BLaER1 treated with 17β-estradiol and CSF1 and Interleukin-3, amounts not matched to agents 10 nM and 100 nM (cell line): ENCODE data around the gene FATE1.
A peak's percentile ranks its signal among the peaks of the same experiment; 100 is the strongest.

ENCODE experiments used
- H3K27ac ChIP-seq, 11 experiments: shearing (Covaris generic); formaldehyde crosslinking; 2 replicates each; pipeline ENCODE4 v1.8.1; 2022
- H3K27me3 ChIP-seq, 11 experiments: shearing (Covaris generic); formaldehyde crosslinking; 2 replicates each; pipeline ENCODE4 v1.8.1; 2022
- H3K36me3 ChIP-seq, 11 experiments: shearing (Covaris generic); formaldehyde crosslinking; 2 replicates each; pipeline ENCODE4 v1.8.1; 2022
- H3K4me1 ChIP-seq, 10 experiments: shearing (Covaris generic); formaldehyde crosslinking; 2 replicates each; pipeline ENCODE4 v1.8.1; 2022
- H3K4me2 ChIP-seq, 11 experiments: shearing (Covaris generic); formaldehyde crosslinking; 2 replicates each; pipeline ENCODE4 v1.8.1; 2022
- H3K4me3 ChIP-seq, 10 experiments: shearing (Covaris generic); formaldehyde crosslinking; 2 replicates each; pipeline ENCODE4 v1.8.1; 2022
- H3K9ac ChIP-seq, 11 experiments: shearing (Covaris generic); formaldehyde crosslinking; 2 replicates each; pipeline ENCODE4 v1.8.1; 2022
- H3K9me3 ChIP-seq, 11 experiments: shearing (Covaris generic); formaldehyde crosslinking; replicated peaks in 1 of 11; 2 replicates each; pipeline ENCODE4 v1.8.1; 2022
- H4K20me1 ChIP-seq, 11 experiments: shearing (Covaris generic); formaldehyde crosslinking; 2 replicates each; pipeline ENCODE4 v1.8.1; 2022
- Cebpa-rat ChIP-seq, 11 experiments: shearing (Covaris generic); IDR thresholded peaks; 2 replicates each; pipeline ENCODE4 v1.8.1; 2022

Gene FATE1

GRCh38 chrX:151712253-151712652, 3.6 kb upstream of the FATE1 start:
- Histone ChIP-seq H3K4me1 (peaks cover 9 to 32% (median 28%) of the 10 kb centered on the region in 10 experiments; a peak in 19 of 20 replicates), H3K9me3 (no peaks in the 10 kb centered on the region), H3K27me3 (peaks cover 75 to 100% (median 97%) of the 10 kb centered on the region in 11 experiments), H3K4me3 (no peak overlapping the region), H3K27ac (peak overlapping the region in 1 of 11 experiments; percentile 14; a peak in 1 of 22 replicates), H3K9ac (no peak overlapping the region), H3K36me3 (no peaks in the 10 kb centered on the region), H3K4me2 (peak overlapping the region in 9 of 11 experiments; percentile 35 to 66 (median 55); a peak in 16 of 22 replicates), H4K20me1 (peaks cover 0 to 13% (median 0%) of the 10 kb centered on the region in 11 experiments; a peak in 3 of 22 replicates)
- no peak for TF ChIP-seq Cebpa-rat (IDR thresholded peaks at IDR 0.05)

- Histone ChIP-seq H3K27ac (no peak overlapping the region), H3K4me3 (no peak overlapping the region), H4K20me1 (peaks cover 0 to 15% (median 0%) of the 10 kb centered on the region in 11 experiments; a peak in 3 of 22 replicates), H3K9me3 (no peaks in the 10 kb centered on the region), H3K4me1 (peaks cover 9 to 32% (median 28%) of the 10 kb centered on the region in 10 experiments; a peak in 19 of 20 replicates), H3K4me2 (no peak overlapping the region), H3K27me3 (peaks cover 85 to 99% (median 97%) of the 10 kb centered on the region in 11 experiments), H3K36me3 (no peaks in the 10 kb centered on the region), H3K9ac (no peak overlapping the region)
- TF ChIP-seq Cebpa-rat (IDR thresholded peaks at IDR 0.05), result no peak
Observed at GRCh38 chrX:151713849-151714248, 2.0 kb upstream of the FATE1 start.

GRCh38 chrX:151714362-151714761, 1.5 kb upstream of the FATE1 start:
- Histone ChIP-seq H3K27ac (no peak overlapping the region), H3K27me3 (peaks cover 90 to 99% (median 97%) of the 10 kb centered on the region in 11 experiments), H3K9ac (no peak overlapping the region), H4K20me1 (peaks cover 0 to 15% (median 0%) of the 10 kb centered on the region in 11 experiments; a peak in 3 of 22 replicates), H3K4me2 (peak overlapping the region in 3 of 11 experiments; percentile 12 to 21 (median 14); a peak in 1 of 22 replicates), H3K9me3 (no peaks in the 10 kb centered on the region), H3K4me3 (no peak overlapping the region), H3K4me1 (peaks cover 9 to 32% (median 28%) of the 10 kb centered on the region in 10 experiments; a peak in 19 of 20 replicates), H3K36me3 (no peaks in the 10 kb centered on the region)
- TF ChIP-seq Cebpa-rat (IDR thresholded peaks at IDR 0.05), result no peak

- H3K4me2 ChIP-seq, result peak overlapping the region in 10 of 11 experiments; percentile 62 to 76 (median 70); a peak in 18 of 22 replicates
- no peak overlapping the region for H3K4me3 ChIP-seq
- H4K20me1 ChIP-seq, result peaks cover 0 to 10% (median 0%) of the 10 kb centered on the region in 11 experiments; a peak in 3 of 22 replicates
- H3K27ac ChIP-seq, result peak overlapping the region in 5 of 11 experiments; percentile 67 to 74 (median 72); a peak in 10 of 22 replicates
- peaks cover 40 to 56% (median 48%) of the 10 kb centered on the region in 10 experiments for H3K4me1 ChIP-seq
- H3K27me3 ChIP-seq, result peaks cover 84 to 100% (median 97%) of the 10 kb centered on the region in 11 experiments
- H3K9me3 ChIP-seq, result peaks cover 0 to 9% (median 0%) of the 10 kb centered on the region in 11 experiments; a peak in 3 of 22 replicates
- no peaks in the 10 kb centered on the region for H3K36me3 ChIP-seq
- H3K9ac ChIP-seq, result peak overlapping the region in 1 of 11 experiments; percentile 50; a peak in 2 of 22 replicates
- TF ChIP-seq Cebpa-rat (IDR thresholded peaks at IDR 0.05), result no peak
Observed at GRCh38 chrX:151722241-151722846, 6.5 kb downstream of the FATE1 start.

- Histone ChIP-seq H3K4me3 (no peak overlapping the region), H3K36me3 (no peaks in the 10 kb centered on the region), H4K20me1 (peaks cover 0 to 10% (median 0%) of the 10 kb centered on the region in 11 experiments; a peak in 4 of 22 replicates), H3K27me3 (peaks cover 85 to 100% (median 98%) of the 10 kb centered on the region in 11 experiments), H3K9ac (peak overlapping the region in 4 of 11 experiments; percentile 18 to 50 (median 25); a peak in 5 of 22 replicates), H3K4me1 (peaks cover 40 to 56% (median 48%) of the 10 kb centered on the region in 10 experiments), H3K27ac (peak overlapping the region in 7 of 11 experiments; percentile 39 to 74 (median 71); a peak in 13 of 22 replicates), H3K4me2 (peak overlapping the region; percentile 53 to 76 (median 70)), H3K9me3 (peaks cover 0 to 9% (median 0%) of the 10 kb centered on the region in 11 experiments; a peak in 3 of 22 replicates)
- no peak for TF ChIP-seq Cebpa-rat (IDR thresholded peaks at IDR 0.05)
Observed at GRCh38 chrX:151723156-151723760, 7.4 kb downstream of the FATE1 start.

- no peak for TF ChIP-seq Cebpa-rat (IDR thresholded peaks at IDR 0.05)
- peaks cover 0 to 14% (median 0%) of the 10 kb centered on the region in 11 experiments; a peak in 4 of 22 replicates for H4K20me1 ChIP-seq
Observed at GRCh38 chrX:151724563-151725337, 8.9 kb downstream of the FATE1 start.

GRCh38 chrX:151725338-151725614, 9.4 kb downstream of the FATE1 start:
- peak overlapping the region in 4 of 11 experiments; percentile 36 to 50 (median 45); a peak in 7 of 22 replicates for H3K9ac ChIP-seq

More at GRCh38 chrX:151724563-151725337, 8.9 kb downstream of the FATE1 start:
- H3K9ac ChIP-seq, result peak overlapping the region in 5 of 11 experiments; percentile 31 to 50 (median 44); a peak in 8 of 22 replicates
- no peaks in the 10 kb centered on the region for H3K36me3 ChIP-seq
- no peak overlapping the region for H3K4me3 ChIP-seq
- peaks cover 40 to 56% (median 48%) of the 10 kb centered on the region in 10 experiments for H3K4me1 ChIP-seq
- H3K27me3 ChIP-seq, result peaks cover 86 to 100% (median 98%) of the 10 kb centered on the region in 11 experiments
- peak overlapping the region in 9 of 11 experiments; percentile 29 to 74 (median 67); a peak in 17 of 22 replicates for H3K27ac ChIP-seq
- H3K4me2 ChIP-seq, result peak overlapping the region; percentile 53 to 76 (median 70)
- peaks cover 0 to 9% (median 0%) of the 10 kb centered on the region in 11 experiments; a peak in 3 of 22 replicates for H3K9me3 ChIP-seq

GRCh38 chrX:151726751-151727150, 10.9 kb downstream of the FATE1 start:
- peaks cover 40 to 53% (median 48%) of the 10 kb centered on the region in 10 experiments for H3K4me1 ChIP-seq
- peak overlapping the region in 4 of 11 experiments; percentile 71 to 74 (median 72); a peak in 6 of 22 replicates for H3K27ac ChIP-seq
- no peak overlapping the region for H3K9ac ChIP-seq
- H4K20me1 ChIP-seq, result peaks cover 0 to 14% (median 0%) of the 10 kb centered on the region in 11 experiments; a peak in 4 of 22 replicates
- peaks cover 0 to 9% (median 0%) of the 10 kb centered on the region in 11 experiments; a peak in 3 of 22 replicates for H3K9me3 ChIP-seq
- peak overlapping the region in 9 of 11 experiments; percentile 62 to 76 (median 70); a peak in 13 of 22 replicates for H3K4me2 ChIP-seq
- H3K27me3 ChIP-seq, result peaks cover 81 to 97% (median 92%) of the 10 kb centered on the region in 11 experiments
- no peak overlapping the region for H3K4me3 ChIP-seq
- H3K36me3 ChIP-seq, result no peaks in the 10 kb centered on the region
- no peak for TF ChIP-seq Cebpa-rat (IDR thresholded peaks at IDR 0.05)

More at GRCh38 chrX:151725338-151725614, 9.4 kb downstream of the FATE1 start:
- Histone ChIP-seq H3K9me3 (peaks cover 0 to 9% (median 0%) of the 10 kb centered on the region in 11 experiments; a peak in 3 of 22 replicates), H3K4me3 (no peak overlapping the region), H3K27me3 (peaks cover 86 to 100% (median 98%) of the 10 kb centered on the region in 11 experiments), H4K20me1 (peaks cover 0 to 14% (median 0%) of the 10 kb centered on the region in 11 experiments; a peak in 4 of 22 replicates), H3K36me3 (no peaks in the 10 kb centered on the region), H3K27ac (peak overlapping the region in 9 of 11 experiments; percentile 29 to 74 (median 67); a peak in 17 of 22 replicates), H3K4me1 (peaks cover 40 to 56% (median 48%) of the 10 kb centered on the region in 10 experiments), H3K4me2 (peak overlapping the region; percentile 53 to 76 (median 70))
- TF ChIP-seq Cebpa-rat (IDR thresholded peaks at IDR 0.05), result no peak
